ENCODE results near the gene MAP3K13.
"Not testable (repeated sequence)": the region's sequence is repeated elsewhere in the genome, so short reads cannot be mapped to it uniquely, and the experiment has no call there.

The MAP3K13 gene

GRCh38 chr3:185397676-185398075 lies 34.7 kb downstream of the MAP3K13 start:
- no peak for DNase-seq (ENCODE audit: low spot score)

DNA sequence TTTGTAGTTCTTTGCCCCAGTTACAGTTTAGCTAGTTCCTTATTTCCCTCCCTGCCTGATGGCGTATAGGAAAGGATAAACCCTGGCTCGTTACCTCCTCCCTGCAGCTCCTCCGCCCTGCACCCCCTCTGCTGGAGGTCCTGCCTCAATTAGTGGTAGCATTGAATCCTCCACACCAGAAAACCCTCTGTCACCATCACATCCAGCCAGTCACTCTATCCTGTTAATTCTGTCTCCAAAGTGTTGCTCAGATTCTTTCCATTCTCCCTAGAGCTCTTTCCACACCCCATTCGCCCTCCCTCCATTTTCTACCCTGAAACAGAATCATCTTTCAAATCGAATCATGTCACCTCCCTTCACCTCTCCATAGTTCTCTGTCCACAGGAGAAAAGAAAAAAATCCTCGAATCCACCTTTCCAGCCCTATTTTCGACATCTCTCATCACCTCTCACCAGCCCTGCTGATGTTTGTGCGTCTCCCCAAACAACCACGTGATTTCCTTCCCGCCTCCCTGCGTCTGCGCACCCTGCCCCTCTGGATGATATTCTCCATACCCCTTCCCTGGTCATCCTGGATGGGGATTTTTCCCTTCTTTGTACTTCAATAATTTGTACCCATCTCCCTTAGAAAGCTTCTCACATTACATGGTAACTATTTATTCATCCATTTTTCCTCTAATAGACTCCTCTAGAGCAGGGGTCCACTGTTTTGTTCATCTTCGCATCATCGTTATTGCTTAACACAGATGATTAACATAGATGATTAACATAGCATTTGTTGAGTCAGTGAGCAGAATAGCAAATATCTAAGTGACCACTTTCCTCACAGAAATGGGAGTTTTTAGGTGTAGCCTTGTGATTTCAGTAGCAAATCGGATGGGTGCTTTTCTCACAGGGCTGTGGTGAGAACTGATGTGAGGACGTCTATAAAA lies 37.1 kb downstream of the MAP3K13 start:
- no peak for DNase-seq (ENCODE audit: low spot score)

DNA sequence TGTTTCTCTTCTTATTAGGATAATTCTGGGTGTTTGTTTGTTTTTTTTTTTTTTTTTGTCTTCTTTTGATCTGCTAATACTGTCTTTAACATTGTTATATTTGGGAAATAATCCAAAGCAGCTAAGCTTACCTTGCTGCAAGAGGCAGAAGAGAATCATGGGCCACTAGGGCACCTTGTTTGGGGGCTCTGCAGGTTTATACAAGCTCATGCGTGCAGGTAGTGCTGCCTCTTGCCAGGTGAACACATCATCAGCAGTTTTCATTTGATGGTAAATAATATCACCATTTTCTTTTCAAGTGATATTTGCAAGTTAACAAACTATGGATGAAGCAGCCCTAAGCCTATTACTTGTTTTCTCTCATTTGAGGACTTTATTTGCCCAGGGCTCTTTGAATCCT lies 37.9 kb downstream of the MAP3K13 start:
- no peak for DNase-seq (ENCODE audit: low spot score)

- DNase-seq (ENCODE audit: low spot score), result no peak
Observed at GRCh38 chr3:185401319-185401955, 38.5 kb downstream of the MAP3K13 start.

DNA sequence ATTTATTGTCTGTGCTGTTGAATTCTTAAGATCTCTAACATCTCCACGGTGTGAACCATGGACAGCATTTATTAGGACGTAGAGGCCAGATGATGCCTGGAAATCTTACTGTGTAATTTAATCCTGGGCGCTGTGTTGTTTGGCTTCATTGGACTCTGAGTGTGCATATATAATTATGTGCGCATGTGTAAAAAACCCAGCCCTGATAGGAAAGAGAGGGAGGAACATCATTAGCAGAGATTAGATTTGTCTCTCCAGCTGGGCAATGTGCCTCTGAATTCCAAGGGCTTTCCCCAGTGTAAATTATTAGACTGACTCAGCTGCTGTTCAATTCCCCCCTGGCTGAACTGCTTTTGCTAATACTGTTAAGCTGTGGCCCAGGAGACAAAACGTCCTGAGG lies 39.6 kb downstream of the MAP3K13 start:
- DNase-seq (ENCODE audit: low spot score), result no peak

GRCh38 chr3:185403002-185403401 lies 40.1 kb downstream of the MAP3K13 start:
- DNase-seq (ENCODE audit: low spot score), result no peak

DNA sequence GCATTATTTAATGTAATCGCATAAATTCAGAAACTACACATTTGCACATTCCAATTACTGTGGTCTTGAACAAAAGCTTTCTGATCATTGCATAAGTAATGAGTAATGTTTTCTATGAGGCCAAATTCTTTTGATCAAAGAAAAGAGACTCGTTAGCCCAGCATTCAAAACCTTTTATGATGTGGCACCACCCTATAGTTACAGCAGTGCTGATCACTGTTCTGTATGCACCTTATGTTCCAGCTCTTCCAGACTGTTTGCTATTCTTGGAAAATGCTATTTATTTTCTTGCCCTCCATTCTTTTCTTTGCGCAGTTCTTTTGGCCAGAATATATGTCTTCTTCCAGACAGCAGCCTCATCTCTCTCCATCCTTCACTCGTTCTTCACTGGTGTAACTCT lies 42.3 kb downstream of the MAP3K13 start:
- no peak for DNase-seq (ENCODE audit: low spot score)

GRCh38 chr3:185405664-185406063 lies 42.7 kb downstream of the MAP3K13 start:
- DNase-seq (ENCODE audit: low spot score), result no peak

- no peak for DNase-seq (ENCODE audit: low spot score)
Observed at GRCh38 chr3:185406121-185406620, 43.2 kb downstream of the MAP3K13 start.

DNA sequence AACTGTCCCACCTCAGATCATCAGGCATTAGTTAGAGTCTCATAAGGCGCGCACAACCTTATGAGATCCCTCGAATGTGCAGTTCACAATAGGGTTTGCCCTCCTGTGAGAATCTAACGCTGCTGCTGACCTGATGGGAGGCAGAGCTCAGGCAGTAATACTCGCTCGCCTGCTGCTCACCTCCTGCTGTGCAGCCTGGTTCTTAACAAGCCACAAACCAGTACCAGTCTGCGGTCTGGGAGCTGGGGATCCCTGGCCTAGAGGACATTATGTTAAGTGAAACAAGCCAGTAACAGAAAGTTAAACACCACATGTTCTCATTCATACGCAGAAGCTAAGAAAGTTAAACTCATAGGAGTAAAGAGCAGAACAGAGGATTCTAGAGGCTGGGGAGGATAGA lies 47.0 kb downstream of the MAP3K13 start:
- no peak for DNase-seq (ENCODE audit: low spot score)

DNA sequence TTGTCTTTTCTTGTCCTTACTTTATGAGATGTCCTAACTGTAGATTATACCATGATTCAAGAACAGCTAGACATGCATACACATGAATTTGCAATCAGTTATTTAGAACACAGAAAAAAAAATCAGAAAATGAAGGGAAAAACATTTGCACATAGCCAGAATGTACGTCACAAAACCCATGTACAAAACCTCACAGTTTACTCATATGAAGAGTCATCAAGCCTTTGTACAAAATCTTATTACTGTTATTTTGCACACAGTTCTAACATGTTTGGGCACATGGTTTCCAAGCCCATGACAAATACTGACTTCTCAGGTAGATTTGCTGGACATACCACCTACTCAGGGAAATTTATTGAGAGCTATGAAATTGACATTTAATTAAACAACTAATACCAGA lies 48.2 kb downstream of the MAP3K13 start:
- no peak for DNase-seq (ENCODE audit: low spot score)

DNA sequence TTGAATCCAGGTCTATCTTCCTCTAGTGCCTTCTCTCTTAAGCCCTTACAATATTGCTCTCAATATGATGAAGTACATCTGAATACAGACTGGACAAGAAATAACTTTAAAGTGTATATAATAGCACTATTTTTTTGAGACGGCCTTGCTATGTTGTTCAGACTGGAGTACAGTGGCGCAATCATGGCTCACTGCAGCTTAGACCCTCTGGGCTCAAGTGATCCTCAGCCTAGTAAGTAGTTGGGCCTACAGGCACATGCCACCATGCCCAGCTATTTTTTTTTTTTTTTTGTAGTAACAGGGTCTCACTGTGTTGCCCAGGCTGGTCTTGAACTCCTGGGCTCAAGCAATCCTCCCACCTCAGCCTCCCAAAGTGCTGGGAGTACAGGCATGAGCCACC lies 53.6 kb downstream of the MAP3K13 start:
- DNase-seq (ENCODE audit: low spot score), result no peak

GRCh38 chr3:185418561-185418977 lies 55.6 kb downstream of the MAP3K13 start:
- DNase-seq (ENCODE audit: low spot score), result not testable (repeated sequence)

DNA sequence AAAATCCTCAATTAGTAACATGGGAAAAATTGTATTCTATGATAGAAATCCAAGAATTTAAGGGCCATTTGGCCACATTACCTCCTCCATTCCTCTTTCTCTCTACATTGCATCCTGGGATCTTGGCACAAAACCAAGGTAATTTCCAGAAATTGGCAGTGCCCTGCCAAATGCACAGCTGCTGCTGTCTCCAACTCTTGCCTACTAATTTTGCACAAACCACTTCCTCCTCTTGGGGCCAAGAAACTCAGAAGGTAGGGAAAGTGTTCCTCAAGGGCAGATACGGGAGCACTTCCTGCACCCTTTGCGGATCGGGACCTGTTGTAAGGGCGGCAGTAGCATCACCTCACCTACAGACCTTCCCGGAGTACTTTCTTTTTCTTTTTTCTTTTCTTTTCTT lies 57.8 kb downstream of the MAP3K13 start:
- DNase-seq (ENCODE audit: low spot score), result no peak

- DNase-seq (ENCODE audit: low spot score), result peak; percentile 4
Observed at GRCh38 chr3:185421577-185422232, 58.8 kb downstream of the MAP3K13 start.

DNA sequence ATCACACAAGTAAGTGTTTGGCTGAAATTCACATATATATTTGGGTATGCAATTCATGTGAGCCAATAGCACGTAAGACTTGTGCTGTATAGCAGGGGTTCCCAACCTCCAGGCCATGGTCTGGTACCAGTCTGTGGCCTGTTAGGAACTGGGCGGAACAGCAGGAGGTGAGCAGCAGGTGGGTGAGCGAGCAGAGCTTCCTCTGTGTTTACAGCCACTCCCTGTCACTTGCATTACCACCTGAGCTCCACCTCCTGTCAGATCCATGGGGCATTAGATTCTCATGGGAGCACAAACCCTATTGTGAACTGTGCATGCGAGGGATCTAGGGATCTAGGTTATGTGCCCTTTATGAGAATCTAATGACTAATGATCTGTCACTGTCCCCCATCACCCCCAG lies 59.7 kb downstream of the MAP3K13 start:
- DNase-seq (ENCODE audit: low spot score), result no peak

GRCh38 chr3:185423178-185423577 lies 60.2 kb downstream of the MAP3K13 start:
- DNase-seq (ENCODE audit: low spot score), result no peak

GRCh38 chr3:185424435-185424834 lies 61.5 kb downstream of the MAP3K13 start:
- DNase-seq (ENCODE audit: low spot score), result no peak

DNA sequence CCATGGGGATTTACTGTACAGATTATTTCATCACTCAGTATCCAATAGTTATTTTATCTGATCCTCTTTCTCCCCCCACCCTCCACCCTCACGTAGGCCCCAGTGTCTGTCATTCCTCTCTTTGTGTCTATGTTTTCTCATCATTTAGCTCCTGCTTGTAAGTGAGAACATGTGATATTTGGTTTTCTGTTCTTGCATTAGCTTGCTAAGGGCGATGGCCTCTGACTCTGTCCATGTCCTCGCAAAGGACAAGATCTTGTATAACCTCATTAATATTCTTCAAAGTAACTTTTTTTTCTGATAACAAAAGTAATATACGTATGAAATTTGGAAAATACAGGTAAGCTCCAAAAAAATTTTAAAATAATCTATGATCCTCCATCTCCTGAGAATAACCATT lies 67.4 kb downstream of the MAP3K13 start:
- no peak for DNase-seq (ENCODE audit: low spot score)

GRCh38 chr3:185439745-185440466 lies 77.0 kb downstream of the MAP3K13 start:
- DNase-seq (ENCODE audit: low spot score), result no peak

DNA sequence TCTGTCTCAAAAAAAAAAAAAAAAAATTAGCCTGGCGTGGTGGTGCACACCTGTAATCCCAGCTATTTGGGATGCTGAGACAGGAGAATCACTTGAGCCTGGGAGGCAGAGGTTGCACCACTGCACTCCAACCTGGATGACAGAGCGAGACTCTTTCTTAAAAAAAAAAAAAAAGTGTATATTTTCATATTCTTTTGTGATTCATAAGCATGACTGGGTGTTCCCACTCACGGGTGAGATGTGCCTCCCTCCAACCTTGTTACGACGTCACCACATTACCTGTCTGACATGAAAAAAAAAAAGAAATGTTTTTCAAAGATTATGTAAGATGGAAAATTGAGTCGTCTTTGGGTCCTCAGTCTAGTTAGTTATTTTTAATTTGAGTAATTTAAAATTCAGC lies 79.1 kb downstream of the MAP3K13 start:
- DNase-seq (ENCODE audit: low spot score), result no peak

DNA sequence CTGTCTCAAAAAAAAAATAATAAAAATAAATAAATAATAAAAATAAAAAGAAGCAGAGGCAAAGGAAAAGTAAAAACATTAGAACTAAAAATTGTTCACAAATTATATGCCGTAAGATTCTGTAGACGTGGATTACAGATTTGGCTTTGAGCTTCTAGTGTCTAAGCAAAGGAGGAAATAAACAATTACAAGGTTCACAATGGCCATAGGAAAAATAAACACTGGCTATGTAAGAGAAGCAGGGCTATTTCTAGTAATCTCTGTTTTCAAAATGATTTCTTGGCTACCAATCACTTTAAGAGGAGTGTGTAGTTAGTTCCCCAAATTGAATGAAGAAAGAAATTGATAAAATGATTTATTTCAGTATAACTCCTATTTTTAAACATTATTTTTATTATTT lies 81.4 kb downstream of the MAP3K13 start:
- no peak for DNase-seq (ENCODE audit: low spot score)

All from germinal center (tissue), 1 donor.